HG03175 (cell line): ENCODE results near the gene ARMC9.

Source experiments
- ATAC-seq: cut with Tn5 transposase; IDR thresholded peaks from one replicate; pipeline ENCODE4 v1.9.1; 2021; ENCODE audit warnings: mild to moderate bottlenecking, moderate library complexity; ENCODE audit not compliant: unreplicated experiment

ARMC9 gene

GRCh38 chr2:231200805-231201474 is 2.5 kb downstream of the ARMC9 start:
- no peak for ATAC-seq

- ATAC-seq = no peak
These were observed 3.0 kb downstream of the ARMC9 start for GRCh38 chr2:231201475-231201814.

- no peak for ATAC-seq
These were observed 4.7 kb downstream of the ARMC9 start for GRCh38 chr2:231203087-231203486.

DNA sequence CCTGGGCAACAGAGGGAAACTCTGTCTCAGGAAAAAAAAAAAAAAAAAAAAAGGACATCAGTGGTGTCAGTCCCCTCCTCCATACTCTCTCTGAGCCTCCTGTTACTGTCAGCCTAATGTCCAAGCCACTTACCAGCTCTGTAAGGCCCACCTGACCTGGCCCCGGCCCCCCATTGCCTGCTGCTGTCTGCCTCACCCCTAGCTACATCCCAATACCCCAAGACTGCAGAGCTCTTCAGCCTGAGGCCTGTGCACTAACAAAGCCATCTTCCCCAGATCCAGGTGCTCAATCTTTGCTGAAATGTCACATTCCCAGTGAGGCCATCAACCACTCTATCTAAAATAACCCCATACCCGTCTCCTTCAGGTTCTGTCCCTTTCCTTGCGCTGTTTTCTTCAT is 5.7 kb downstream of the ARMC9 start:
- no peak for ATAC-seq

DNA sequence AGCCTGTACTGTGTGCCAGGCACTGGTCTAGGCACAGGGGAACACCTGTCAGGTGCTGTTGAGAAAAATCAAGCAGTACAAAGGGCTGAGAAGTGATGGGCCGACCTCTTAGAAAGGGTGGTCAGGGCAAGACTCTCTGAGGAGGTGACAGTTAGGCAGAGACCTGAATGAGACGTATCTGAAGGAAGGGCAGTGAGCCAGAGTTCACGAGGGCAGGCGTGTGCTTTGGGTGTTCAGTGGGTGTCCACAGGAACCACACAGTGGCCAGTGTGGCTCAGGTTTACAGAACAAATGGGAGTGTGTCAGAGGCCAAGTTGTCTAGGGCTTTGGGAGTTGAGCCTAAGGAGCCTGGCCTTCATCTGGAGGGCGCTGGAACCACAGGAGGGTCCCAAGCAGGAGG is 6.2 kb downstream of the ARMC9 start:
- no peak for ATAC-seq

GRCh38 chr2:231207734-231208133 is 9.3 kb downstream of the ARMC9 start:
- no peak for ATAC-seq

DNA sequence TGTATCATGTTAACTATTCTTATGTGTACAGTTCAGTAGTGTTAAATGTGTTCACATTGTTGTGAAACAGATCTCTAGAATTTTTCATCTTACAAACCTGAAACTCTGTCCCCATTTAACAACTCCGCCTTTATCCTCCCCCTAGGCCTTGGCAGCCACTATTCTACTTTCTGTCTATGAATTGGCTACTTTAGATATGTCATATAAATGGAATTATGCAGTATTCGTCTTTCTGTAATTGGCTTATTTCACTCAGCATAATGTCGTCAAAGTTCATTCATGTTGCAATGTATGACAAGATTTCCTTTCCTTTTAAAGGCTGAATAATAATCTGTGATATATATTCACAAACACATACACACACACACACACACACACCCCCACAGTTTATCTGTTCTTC is 12.4 kb downstream of the ARMC9 start:
- no peak for ATAC-seq

GRCh38 chr2:231211486-231211885 is 13.1 kb downstream of the ARMC9 start:
- no peak for ATAC-seq

GRCh38 chr2:231212329-231212845 is 14.0 kb downstream of the ARMC9 start:
- no peak for ATAC-seq

- no peak for ATAC-seq
These were observed 15.7 kb downstream of the ARMC9 start for GRCh38 chr2:231213931-231214642.

DNA sequence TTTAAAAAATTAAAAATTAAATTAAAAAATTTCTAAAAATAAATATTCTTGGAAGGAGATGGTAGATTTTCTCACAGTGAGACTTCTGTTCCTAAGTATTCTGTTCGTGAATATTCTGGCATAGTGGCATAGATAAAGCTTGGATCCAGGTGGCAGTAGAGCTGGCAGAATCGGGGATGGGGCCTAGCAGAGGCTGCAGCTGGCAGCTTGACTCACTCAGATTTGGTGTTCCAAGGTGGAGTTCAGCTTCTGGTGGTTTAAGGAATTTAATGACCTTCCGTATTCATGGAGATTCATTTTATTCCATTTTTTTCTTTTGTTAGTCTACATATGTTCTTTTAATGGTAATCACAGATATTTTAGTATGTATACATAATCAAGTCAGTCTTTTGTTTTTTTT is 19.9 kb downstream of the ARMC9 start:
- no peak for ATAC-seq

- no peak for ATAC-seq
These were observed 20.9 kb downstream of the ARMC9 start for GRCh38 chr2:231219289-231219688.

DNA sequence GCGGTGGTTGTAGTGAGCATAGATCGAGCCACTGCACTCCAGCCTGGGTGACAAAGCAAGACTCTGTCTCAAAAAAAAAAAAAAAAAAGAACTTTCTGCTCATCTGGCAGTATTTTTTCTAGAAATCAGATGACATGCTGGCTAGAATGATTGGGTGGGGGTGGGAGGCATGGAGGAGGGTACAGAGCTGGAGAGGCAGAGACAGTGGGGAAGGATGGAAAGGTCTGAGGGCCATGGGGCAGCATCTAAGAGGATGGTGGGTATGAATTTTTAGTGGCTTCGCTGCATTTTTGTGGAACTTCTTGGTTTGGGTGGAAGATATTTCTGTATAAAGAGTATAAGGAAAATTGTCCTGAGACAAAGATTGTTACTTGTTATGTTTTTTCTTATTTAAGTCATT is 23.3 kb downstream of the ARMC9 start:
- ATAC-seq = no peak

DNA sequence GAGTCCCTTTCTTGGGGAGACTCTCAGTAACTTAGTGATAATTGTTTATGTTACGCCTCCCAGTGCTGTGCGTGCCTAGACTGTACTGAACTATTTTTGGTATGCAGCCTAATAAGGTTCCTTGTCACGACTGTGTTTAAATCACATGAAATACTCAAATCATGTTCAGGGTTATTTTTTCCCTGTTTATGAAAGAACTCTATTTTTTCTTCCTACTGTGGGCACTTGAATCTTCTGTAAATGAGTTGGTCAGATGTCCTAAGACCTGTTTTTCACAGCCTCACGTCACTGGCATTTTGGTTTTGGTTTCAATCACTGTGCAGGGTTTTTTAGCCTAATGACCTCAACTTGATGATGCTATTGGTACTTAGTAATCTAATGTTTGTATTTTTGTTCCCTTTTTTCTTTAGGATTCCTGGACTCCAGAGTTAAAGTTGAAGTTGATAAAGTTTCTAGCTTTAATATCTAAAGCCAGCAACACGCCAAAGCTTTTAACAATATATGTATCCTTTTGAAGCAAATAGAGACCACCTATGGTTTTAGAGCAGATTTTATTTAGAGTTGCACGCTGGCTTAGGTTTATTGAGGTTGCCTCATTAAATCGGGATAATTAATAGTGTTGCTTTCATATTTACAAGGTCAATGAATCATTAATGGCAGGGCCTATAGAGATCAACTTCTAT is 24.0 kb downstream of the ARMC9 start:
- ATAC-seq = peak; percentile 83

- no peak for ATAC-seq
These were observed 24.6 kb downstream of the ARMC9 start for GRCh38 chr2:231223001-231223375.

- no peak for ATAC-seq
These were observed 25.1 kb downstream of the ARMC9 start for GRCh38 chr2:231223458-231223976.

- peak; percentile 58 for ATAC-seq
These were observed 29.1 kb downstream of the ARMC9 start for GRCh38 chr2:231227310-231228162.

DNA sequence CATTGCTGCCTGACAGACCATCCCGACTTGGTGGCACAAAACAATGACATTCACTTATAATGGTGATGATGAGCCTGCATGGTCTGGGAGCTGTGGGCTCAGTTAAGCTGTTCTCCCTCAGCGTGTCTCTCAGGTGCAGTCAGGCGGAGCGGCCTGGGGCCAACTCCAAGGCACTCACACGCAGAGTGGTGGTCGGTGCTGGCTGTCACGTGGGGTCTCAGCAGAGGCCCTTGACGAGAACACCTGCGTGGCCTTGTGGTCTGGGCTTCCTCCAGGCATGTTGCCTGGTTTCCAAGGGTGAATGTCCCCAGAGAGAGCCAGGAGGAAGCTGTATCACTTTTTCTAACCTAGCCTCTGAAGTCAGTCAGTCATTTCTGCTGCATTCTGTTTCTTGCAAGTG is 29.8 kb downstream of the ARMC9 start:
- ATAC-seq = peak; percentile 74

DNA sequence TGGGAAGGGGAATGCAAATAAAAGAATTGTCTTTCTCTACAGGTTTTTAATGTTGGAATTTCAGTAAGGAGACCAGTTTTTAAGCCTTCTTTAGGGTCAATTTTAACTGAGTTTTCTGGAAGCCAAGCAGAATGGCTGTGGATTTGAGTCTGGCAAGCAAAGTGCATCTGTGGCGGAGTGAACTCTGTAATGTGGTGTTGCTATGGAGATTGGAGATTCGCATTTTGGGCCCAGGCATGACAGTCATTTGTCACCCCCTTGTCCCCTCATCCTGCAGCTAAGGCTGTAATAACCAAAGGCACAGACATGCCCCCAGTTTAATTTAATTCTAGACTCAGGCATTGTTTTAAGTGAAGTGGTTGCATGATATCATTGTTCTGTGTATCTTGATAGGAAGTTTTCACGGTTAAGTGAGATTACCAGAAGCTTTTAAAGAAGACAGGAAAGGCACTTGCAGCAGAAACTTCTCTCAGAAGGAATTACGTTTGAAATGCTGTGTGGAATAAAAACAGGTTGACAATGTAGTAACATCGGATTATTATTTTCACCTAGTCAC is 30.6 kb downstream of the ARMC9 start:
- ATAC-seq = no peak

DNA sequence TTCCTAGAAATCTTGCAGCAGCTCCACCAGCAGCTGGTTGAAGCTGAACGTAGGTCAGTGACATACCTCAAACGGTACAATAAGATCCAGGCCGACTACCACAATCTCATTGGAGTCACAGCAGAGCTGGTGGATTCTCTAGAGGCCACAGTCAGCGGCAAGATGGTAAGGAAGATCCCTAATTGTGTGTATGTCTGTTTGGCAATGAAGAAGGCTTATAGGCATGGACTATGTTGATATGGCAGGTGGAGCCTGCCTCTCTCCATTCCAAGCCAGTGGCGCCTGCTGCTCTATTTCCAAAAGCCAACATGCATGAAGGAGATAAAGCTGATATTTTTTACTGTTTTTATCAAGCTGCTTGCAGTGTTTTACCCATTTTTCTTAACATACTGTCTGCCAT is 36.8 kb downstream of the ARMC9 start:
- no peak for ATAC-seq

GRCh38 chr2:231238689-231239088 is 40.3 kb downstream of the ARMC9 start:
- no peak for ATAC-seq
